ENCODE data around the gene DDIT4. TPM values are rescaled to one million over a fixed set of nuclear protein-coding genes. Genes with fewer than 3 reads are reported as not detected.
"Not testable (repeated sequence)": the region's sequence is repeated elsewhere in the genome, so short reads cannot be mapped to it uniquely, and the experiment has no call there.

DDIT4 gene
- 161 TPM for total RNA-seq
- long read RNA-seq, transcript DDIT4-202 (2 exons, 521 nt), result minor isoform, 5 of 409 reads
- long read RNA-seq, transcript DDIT4-203 (2 exons, 753 nt), result minor isoform, 11 of 409 reads
- long read RNA-seq, transcript DDIT4-201 (3 exons, 1,748 nt), result major isoform, 362 of 409 reads
- long read RNA-seq, partial matches to known transcripts, result 0 of 409 reads
- long read RNA-seq, other reads (novel, unspliced or antisense), result 31 of 409 reads

- intact Hi-C loops (cut with DNase I), result no loop called here
- Histone ChIP-seq H3K9me3 (no peaks in the 10 kb centered on the region), H3K4me3 (peak within 1 kb of the TSS; percentile 86), H3K36me3 (peaks cover 23% of the 10 kb centered on the region), H3K27ac (peak within 1 kb of the TSS; percentile 97), H3K4me1 (peaks cover 35% of the 10 kb centered on the region), H3K27me3 (ENCODE audit: low read depth) (no peaks in the 10 kb centered on the region)
- peak; percentile 96 to 97 for ATAC-seq
- peak; percentile 15 for TF ChIP-seq CTCF (IDR thresholded peaks at IDR 0.05)
- DNase-seq, result peak; percentile 100
Observed at GRCh38 chr10:72273410-72274212, at the start of gene DDIT4. TSS of gene DDIT4 (plus strand) at chr10:72273924. CDS start at chr10:72274217, 293 bp downstream.

- Histone ChIP-seq H3K36me3 (peaks cover 55% of the 10 kb centered on the region), H3K4me1 (peaks cover 39% of the 10 kb centered on the region), H3K27ac (peak overlapping the region; percentile 69)
- intact Hi-C loops (cut with DNase I); H3K9me3 ChIP-seq; DNase-seq; H3K27me3 ChIP-seq (ENCODE audit: low read depth); ATAC-seq; H3K4me3 ChIP-seq: not testable (repeated sequence)
Observed at GRCh38 chr10:72224191-72224590, 49.5 kb upstream of the DDIT4 start.

GRCh38 chr10:72226418-72227027 lies 47.2 kb upstream of the DDIT4 start:
- Histone ChIP-seq H3K27ac (no peak overlapping the region), H3K27me3 (ENCODE audit: low read depth) (no peaks in the 10 kb centered on the region), H3K4me1 (peaks cover 48% of the 10 kb centered on the region), H3K36me3 (peaks cover 58% of the 10 kb centered on the region), H3K9me3 (no peaks in the 10 kb centered on the region), H3K4me3 (no peak overlapping the region)
- intact Hi-C loops (cut with DNase I), result no loop called here
- DNase-seq (no peak), ATAC-seq (no peak)
- TF ChIP-seq CTCF (IDR thresholded peaks at IDR 0.05), result no peak

GRCh38 chr10:72227826-72228225 lies 45.9 kb upstream of the DDIT4 start:
- peaks cover 44% of the 10 kb centered on the region for H3K4me1 ChIP-seq
- no peak for DNase-seq
- TF ChIP-seq CTCF (IDR thresholded peaks at IDR 0.05), result no peak
- H3K9me3 ChIP-seq, result no peaks in the 10 kb centered on the region
- no peak overlapping the region for H3K4me3 ChIP-seq
- peaks cover 70% of the 10 kb centered on the region for H3K36me3 ChIP-seq
- intact Hi-C loops (cut with DNase I), result no loop called here
- ATAC-seq, result no peak
- peak overlapping the region; percentile 46 for H3K27ac ChIP-seq
- no peaks in the 10 kb centered on the region for H3K27me3 ChIP-seq (ENCODE audit: low read depth)

- ATAC-seq, result no peak
- Histone ChIP-seq H3K9me3 (no peaks in the 10 kb centered on the region), H3K27me3 (ENCODE audit: low read depth) (no peaks in the 10 kb centered on the region), H3K4me1 (peaks cover 39% of the 10 kb centered on the region), H3K36me3 (peaks cover 75% of the 10 kb centered on the region), H3K4me3 (no peak overlapping the region), H3K27ac (peak overlapping the region; percentile 46)
- no peak for TF ChIP-seq CTCF (IDR thresholded peaks at IDR 0.05)
- intact Hi-C loops (cut with DNase I), result no loop called here
- DNase-seq, result no peak
Observed at GRCh38 chr10:72228318-72228751, 45.4 kb upstream of the DDIT4 start.

All from lower lobe of right lung (tissue), 2 donors.